HepG2 (cell line): ENCODE measurements around the gene PLXND1. TPM values are rescaled to one million over a fixed set of nuclear protein-coding genes. Genes with fewer than 3 reads are reported as not detected.

Experiments
- ATAC-seq: fragments of 200-7000 bp; cut with Tn5 transposase; 3 replicates; pipeline ENCODE4 v1.9.1; 2020; ENCODE audit warnings: mild to moderate bottlenecking, moderate library complexity
- BruUV-seq: library from RNA; stranded (reverse); fragments of 400-500 nt; replicated peaks from 2 replicates; lab custom pipeline; 2021; lab: Mats Ljungman, UMichigan
- CTCF ChIA-PET: fragments of 300-600 bp; formaldehyde crosslinking; extraction: SDS; loops from one replicate; lab custom pipeline; 2021; ENCODE audit warnings: low total read pairs, inconsistent platforms, low intra/inter-chr PET ratio; lab: Yijun Ruan, JAX
- POLR2A ChIA-PET: fragments of 350-600 bp; sonication (Branson Sonifier 250); formaldehyde crosslinking; loops from one replicate; lab custom pipeline; 2020; ENCODE audit warnings: antibody characterized with exemption, inconsistent platforms; lab: Yijun Ruan, JAX
- DNase-seq: peaks from one replicate; pipeline ENCODE4 v3.0.0-alpha.2; 2015; ENCODE audit warnings: low spot score
- FAIRE-seq: peaks from 3 replicates; lab custom pipeline; 2011; peaks lifted over from hg19 to GRCh38; lab: Jason Lieb, UNC
- H2AFZ ChIP-seq: one replicate; pipeline ENCODE4 v1.6.1; 2011; ENCODE audit warnings: low read length, inconsistent platforms
- H3K27ac ChIP-seq: fragments of 300-600 bp; 3 replicates; pipeline ENCODE4 v1.8.0; 2011; ENCODE audit warnings: mixed run types, mild to moderate bottlenecking, mixed read lengths, low read length, inconsistent platforms; ENCODE audit not compliant: insufficient read depth; ENCODE audit errors: extremely low read length
- H3K27me3 ChIP-seq, 2 experiments: fragments of 200-600 bp in 1 of 2; 2 replicates in 1 of 2; 3 replicates in 1 of 2; pipeline versions ENCODE4 v1.6.0 to v1.8.0; 2011; ENCODE audit warnings: low read length in 2 of 2, mild to moderate bottlenecking in 2 of 2, moderate library complexity in 2 of 2, inconsistent platforms in 1 of 2; ENCODE audit not compliant: insufficient read depth in 2 of 2, control insufficient read depth in 1 of 2
- H3K36me3 ChIP-seq, 2 experiments: fragments of 200-600 bp in 1 of 2; replicated peaks in 1 of 2; 2 replicates in 1 of 2; 3 replicates in 1 of 2; pipeline versions ENCODE4 v1.5.1 to v1.8.0; 2011; ENCODE audit warnings: low read length in 2 of 2, inconsistent platforms in 1 of 2; ENCODE audit not compliant: insufficient read depth in 2 of 2, control insufficient read depth in 1 of 2
- H3K4me1 ChIP-seq: 2 replicates; pipeline ENCODE4 v1.5.1; 2012; ENCODE audit warnings: low read length, inconsistent platforms; ENCODE audit not compliant: insufficient read depth
- H3K4me2 ChIP-seq: 2 replicates; pipeline ENCODE4 v1.6.0; 2011; ENCODE audit warnings: low read depth, low read length, inconsistent platforms
- H3K4me3 ChIP-seq, 3 experiments: fragments of 200-600 bp in 1 of 3; sonication (generic), shearing (Covaris generic) in 1 of 3; replicated peaks in 1 of 3; 2 replicates each; pipeline ENCODE4 v1.5.1; 2011 to 2016; ENCODE audit warnings: low read length in 3 of 3, inconsistent platforms in 2 of 3, low read depth in 2 of 3, mild to moderate bottlenecking in 2 of 3, control low read depth in 1 of 3, mixed read lengths in 1 of 3; ENCODE audit not compliant: insufficient read depth in 1 of 3
- H3K79me2 ChIP-seq: one replicate; pipeline ENCODE4 v1.6.1; 2011; ENCODE audit warnings: low read length, inconsistent platforms; ENCODE audit not compliant: insufficient read depth
- H3K9ac ChIP-seq: 2 replicates; pipeline ENCODE4 v1.6.0; 2011; ENCODE audit warnings: mild to moderate bottlenecking, low read depth, low read length, inconsistent platforms; ENCODE audit not compliant: insufficient read depth
- H3K9me3 ChIP-seq: 2 replicates; pipeline ENCODE4 v1.5.1; 2012; ENCODE audit warnings: mild to moderate bottlenecking, low read length
- H4K20me1 ChIP-seq: 2 replicates; pipeline ENCODE4 v1.6.0; 2011; ENCODE audit warnings: inconsistent platforms, mild to moderate bottlenecking, low read length, moderate library complexity; ENCODE audit not compliant: insufficient read depth
- FOXO1 ChIP-seq: sonication (generic); formaldehyde crosslinking; IDR thresholded peaks from 2 replicates; pipeline ENCODE4 v1.4.0; 2020; ENCODE audit warnings: missing genetic modification reagents
- JUND ChIP-seq: sonication (generic); formaldehyde crosslinking; IDR thresholded peaks from 2 replicates; pipeline ENCODE4 v1.8.0; 2022; ENCODE audit warnings: mild to moderate bottlenecking, missing genetic modification reagents
- MXI1 ChIP-seq: IDR thresholded peaks from 3 replicates; pipeline ENCODE4 v1.6.1; 2012; ENCODE audit warnings: low read depth, low read length, inconsistent platforms, borderline replicate concordance
- RXRB ChIP-seq: IDR thresholded peaks from 2 replicates; pipeline ENCODE4 v1.6.1; 2016; ENCODE audit warnings: borderline replicate concordance, missing genetic modification reagents, missing compliant biosample characterization
- ZSCAN12 ChIP-seq: sonication (generic); formaldehyde crosslinking; IDR thresholded peaks from 2 replicates; pipeline ENCODE4 v1.9.0; 2021; ENCODE audit warnings: mild to moderate bottlenecking, missing genetic modification reagents
- ZSCAN20 ChIP-seq: sonication (generic); formaldehyde crosslinking; IDR thresholded peaks from 2 replicates; pipeline ENCODE4 v1.4.0; 2020; ENCODE audit warnings: missing genetic modification reagents, mild to moderate bottlenecking, borderline replicate concordance
- WGBS: methylation state at CpG from one replicate; pipeline ENCODE4 v1.1.6; 2017; ENCODE audit warnings: low lambda C conversion rate; 5-methylcytosine and 5-hydroxymethylcytosine counted together
- in situ Hi-C: cut with HindIII; loops from 2 replicates; pipeline ENCODE4 v1.10.0; 2017; ENCODE audit warnings: low pct_unique_long_range_greater_than_20kb; ENCODE audit not compliant: extremely low pct_ligation_motif_present
- intact Hi-C: fragments of 100-400 bp; cut with micrococcal nuclease; formaldehyde crosslinking; loops from one replicate; pipeline ENCODE4 v1.10.0; 2022; ENCODE audit not compliant: unreplicated experiment
- polyA plus RNA-seq, 8 experiments: library from polyadenylated mRNA; depleted of rRNA in 3 of 8; stranded (reverse) in 7 of 8; unstranded in 1 of 8; fragments of >200 nt; fragmentation: Illumina TruSeq in 4 of 8; extraction: Trizol in 4 of 8; gene quantifications; 2 replicates each; pipeline versions ENCODE4 v1.2.1 to v1.2.3, GENCODE V29; 2011 to 2016; ENCODE audit warnings: low read depth in 4 of 8, missing spikeins in 1 of 8, mixed read lengths in 1 of 8; ENCODE audit not compliant: insufficient read depth in 1 of 8
- total RNA-seq, 5 experiments: library from RNA; depleted of rRNA; stranded (reverse); fragments of >200 nt; fragmentation: Illumina TruSeq; extraction: Trizol; gene quantifications; 2 replicates each; pipeline ENCODE4 v1.2.3, GENCODE V29; 2016; ENCODE audit warnings: low read depth in 1 of 5
- TF ChIP-seq, protein P1 (sequence below): sonication (generic); formaldehyde crosslinking; IDR thresholded peaks from 2 replicates; pipeline ENCODE4 v1.5.1; 2020; ENCODE audit warnings: missing genetic modification reagents, mild to moderate bottlenecking, borderline replicate concordance
- TF ChIP-seq, protein P2 (sequence below): sonication (generic); formaldehyde crosslinking; IDR thresholded peaks from 2 replicates; pipeline ENCODE4 v1.4.0; 2020; ENCODE audit warnings: missing genetic modification reagents, borderline replicate concordance
- TF ChIP-seq, protein P3 (sequence below): sonication (generic); formaldehyde crosslinking; conservative IDR thresholded peaks from 2 replicates; pipeline ENCODE4 v1.4.0; 2020; ENCODE audit warnings: mild to moderate bottlenecking, missing genetic modification reagents, moderate library complexity
- TF ChIP-seq, protein P4 (sequence below): sonication (generic); formaldehyde crosslinking; IDR thresholded peaks from 2 replicates; pipeline ENCODE4 v1.5.0; 2020; ENCODE audit warnings: mild to moderate bottlenecking, low read depth, missing genetic modification reagents, borderline replicate concordance

The PLXND1 gene
- total and polyA plus RNA-seq, 2 of the 13 experiments (the other 11 are each of a cell fraction or from before 2014, with no cell fraction given): 15.9 to 42.0 TPM

DNA sequence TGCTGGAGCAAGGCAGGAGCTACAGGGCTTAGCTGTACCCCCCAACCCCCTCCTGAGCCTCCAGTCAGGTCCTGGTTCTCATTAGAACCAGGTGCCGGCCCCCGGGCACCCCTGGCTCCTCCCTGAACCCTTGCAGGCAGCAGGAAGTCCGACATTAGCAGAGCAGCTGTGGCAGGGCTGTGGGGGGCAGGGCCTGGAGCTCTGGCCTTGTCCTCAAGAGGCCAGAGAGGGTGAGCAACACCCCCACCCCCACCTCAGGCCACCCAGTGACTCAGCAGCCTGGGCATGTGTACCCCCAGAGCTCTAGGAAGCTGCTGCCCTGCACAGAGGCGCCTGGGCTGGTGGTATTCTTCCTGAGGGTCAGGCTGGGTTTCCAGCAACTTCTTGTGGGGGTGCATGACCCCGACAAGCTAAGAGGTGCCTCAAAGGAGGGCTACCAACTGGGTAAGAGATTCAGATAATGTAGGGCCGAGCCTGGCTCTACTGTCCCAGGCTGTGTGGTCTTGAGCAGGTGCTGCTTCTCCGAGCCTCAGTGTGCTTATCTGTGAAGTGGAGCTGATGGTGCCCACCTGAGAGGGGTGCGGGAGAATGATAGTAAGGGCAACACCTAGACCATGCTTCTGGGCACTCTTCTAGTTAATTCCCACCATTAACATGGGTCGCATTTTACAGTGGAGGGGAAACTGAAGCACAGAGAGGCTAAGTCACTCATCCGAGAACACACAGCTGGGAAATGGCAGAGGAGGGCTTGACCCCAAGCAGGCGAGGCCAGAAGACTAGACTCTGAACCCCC, 47.5 kb downstream of the PLXND1 start:
- WGBS: 96% methylated on average over 7 of the region's 11 CpGs
- H2AFZ ChIP-seq: no peak overlapping the region
- peak; percentile 70 for ATAC-seq
- no peaks in the 10 kb centered on the region for H3K9me3 ChIP-seq
- peaks cover 9 to 17% of the 10 kb centered on the region in 2 experiments; a peak in 4 of 5 replicates for H3K36me3 ChIP-seq
- BruUV-seq: no TSS peak
- FAIRE-seq: no peak
- peak overlapping the region; percentile 69 for H3K27ac ChIP-seq
- DNase-seq: peak; percentile 74
- ChIA-PET CTCF (no interaction called here), POLR2A (interaction anchor here (0.9 to 2.2 kb wide), 6 partner anchors 18 to 67 kb away, joined by 3 to 12 read pairs (median 8); no protein-coding TSS in a partner anchor)
- H3K79me2 ChIP-seq: no peaks in the 10 kb centered on the region
- no peaks in the 10 kb centered on the region; a peak in 1 of 5 replicates for H3K27me3 ChIP-seq
- no peak overlapping the region; a peak in 1 of 6 replicates for H3K4me3 ChIP-seq
- H3K4me2 ChIP-seq: no peak overlapping the region
- H3K9ac ChIP-seq: peak overlapping the region; percentile 24; the same call in 1 of the 2 replicates
- H3K4me1 ChIP-seq: peaks cover 34% of the 10 kb centered on the region
- no peaks in the 10 kb centered on the region for H4K20me1 ChIP-seq
- in situ Hi-C loops (no loop called here), intact Hi-C loops (loop anchor here (10.0 kb wide), 1 partner anchor 64 kb away; no protein-coding TSS in a partner anchor)
- TF ChIP-seq RXRB (CRISPR knock-in tag): peak; percentile 93
- no peak for TF ChIP-seq ZSCAN12 (CRISPR knock-in tag)
- TF ChIP-seq, protein P1, sequence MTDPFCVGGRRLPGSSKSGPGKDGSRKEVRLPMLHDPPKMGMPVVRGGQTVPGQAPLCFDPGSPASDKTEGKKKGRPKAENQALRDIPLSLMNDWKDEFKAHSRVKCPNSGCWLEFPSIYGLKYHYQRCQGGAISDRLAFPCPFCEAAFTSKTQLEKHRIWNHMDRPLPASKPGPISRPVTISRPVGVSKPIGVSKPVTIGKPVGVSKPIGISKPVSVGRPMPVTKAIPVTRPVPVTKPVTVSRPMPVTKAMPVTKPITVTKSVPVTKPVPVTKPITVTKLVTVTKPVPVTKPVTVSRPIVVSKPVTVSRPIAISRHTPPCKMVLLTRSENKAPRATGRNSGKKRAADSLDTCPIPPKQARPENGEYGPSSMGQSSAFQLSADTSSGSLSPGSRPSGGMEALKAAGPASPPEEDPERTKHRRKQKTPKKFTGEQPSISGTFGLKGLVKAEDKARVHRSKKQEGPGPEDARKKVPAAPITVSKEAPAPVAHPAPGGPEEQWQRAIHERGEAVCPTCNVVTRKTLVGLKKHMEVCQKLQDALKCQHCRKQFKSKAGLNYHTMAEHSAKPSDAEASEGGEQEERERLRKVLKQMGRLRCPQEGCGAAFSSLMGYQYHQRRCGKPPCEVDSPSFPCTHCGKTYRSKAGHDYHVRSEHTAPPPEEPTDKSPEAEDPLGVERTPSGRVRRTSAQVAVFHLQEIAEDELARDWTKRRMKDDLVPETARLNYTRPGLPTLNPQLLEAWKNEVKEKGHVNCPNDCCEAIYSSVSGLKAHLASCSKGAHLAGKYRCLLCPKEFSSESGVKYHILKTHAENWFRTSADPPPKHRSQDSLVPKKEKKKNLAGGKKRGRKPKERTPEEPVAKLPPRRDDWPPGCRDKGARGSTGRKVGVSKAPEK: no peak
- no peak for TF ChIP-seq ZSCAN20 (CRISPR knock-in tag)
- peak; percentile 21; the same call in 1 of the 2 replicates for TF ChIP-seq FOXO1 (CRISPR knock-in tag)
- TF ChIP-seq, protein P2, sequence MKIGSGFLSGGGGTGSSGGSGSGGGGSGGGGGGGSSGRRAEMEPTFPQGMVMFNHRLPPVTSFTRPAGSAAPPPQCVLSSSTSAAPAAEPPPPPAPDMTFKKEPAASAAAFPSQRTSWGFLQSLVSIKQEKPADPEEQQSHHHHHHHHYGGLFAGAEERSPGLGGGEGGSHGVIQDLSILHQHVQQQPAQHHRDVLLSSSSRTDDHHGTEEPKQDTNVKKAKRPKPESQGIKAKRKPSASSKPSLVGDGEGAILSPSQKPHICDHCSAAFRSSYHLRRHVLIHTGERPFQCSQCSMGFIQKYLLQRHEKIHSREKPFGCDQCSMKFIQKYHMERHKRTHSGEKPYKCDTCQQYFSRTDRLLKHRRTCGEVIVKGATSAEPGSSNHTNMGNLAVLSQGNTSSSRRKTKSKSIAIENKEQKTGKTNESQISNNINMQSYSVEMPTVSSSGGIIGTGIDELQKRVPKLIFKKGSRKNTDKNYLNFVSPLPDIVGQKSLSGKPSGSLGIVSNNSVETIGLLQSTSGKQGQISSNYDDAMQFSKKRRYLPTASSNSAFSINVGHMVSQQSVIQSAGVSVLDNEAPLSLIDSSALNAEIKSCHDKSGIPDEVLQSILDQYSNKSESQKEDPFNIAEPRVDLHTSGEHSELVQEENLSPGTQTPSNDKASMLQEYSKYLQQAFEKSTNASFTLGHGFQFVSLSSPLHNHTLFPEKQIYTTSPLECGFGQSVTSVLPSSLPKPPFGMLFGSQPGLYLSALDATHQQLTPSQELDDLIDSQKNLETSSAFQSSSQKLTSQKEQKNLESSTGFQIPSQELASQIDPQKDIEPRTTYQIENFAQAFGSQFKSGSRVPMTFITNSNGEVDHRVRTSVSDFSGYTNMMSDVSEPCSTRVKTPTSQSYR: peak; percentile 94
- TF ChIP-seq, protein P3, sequence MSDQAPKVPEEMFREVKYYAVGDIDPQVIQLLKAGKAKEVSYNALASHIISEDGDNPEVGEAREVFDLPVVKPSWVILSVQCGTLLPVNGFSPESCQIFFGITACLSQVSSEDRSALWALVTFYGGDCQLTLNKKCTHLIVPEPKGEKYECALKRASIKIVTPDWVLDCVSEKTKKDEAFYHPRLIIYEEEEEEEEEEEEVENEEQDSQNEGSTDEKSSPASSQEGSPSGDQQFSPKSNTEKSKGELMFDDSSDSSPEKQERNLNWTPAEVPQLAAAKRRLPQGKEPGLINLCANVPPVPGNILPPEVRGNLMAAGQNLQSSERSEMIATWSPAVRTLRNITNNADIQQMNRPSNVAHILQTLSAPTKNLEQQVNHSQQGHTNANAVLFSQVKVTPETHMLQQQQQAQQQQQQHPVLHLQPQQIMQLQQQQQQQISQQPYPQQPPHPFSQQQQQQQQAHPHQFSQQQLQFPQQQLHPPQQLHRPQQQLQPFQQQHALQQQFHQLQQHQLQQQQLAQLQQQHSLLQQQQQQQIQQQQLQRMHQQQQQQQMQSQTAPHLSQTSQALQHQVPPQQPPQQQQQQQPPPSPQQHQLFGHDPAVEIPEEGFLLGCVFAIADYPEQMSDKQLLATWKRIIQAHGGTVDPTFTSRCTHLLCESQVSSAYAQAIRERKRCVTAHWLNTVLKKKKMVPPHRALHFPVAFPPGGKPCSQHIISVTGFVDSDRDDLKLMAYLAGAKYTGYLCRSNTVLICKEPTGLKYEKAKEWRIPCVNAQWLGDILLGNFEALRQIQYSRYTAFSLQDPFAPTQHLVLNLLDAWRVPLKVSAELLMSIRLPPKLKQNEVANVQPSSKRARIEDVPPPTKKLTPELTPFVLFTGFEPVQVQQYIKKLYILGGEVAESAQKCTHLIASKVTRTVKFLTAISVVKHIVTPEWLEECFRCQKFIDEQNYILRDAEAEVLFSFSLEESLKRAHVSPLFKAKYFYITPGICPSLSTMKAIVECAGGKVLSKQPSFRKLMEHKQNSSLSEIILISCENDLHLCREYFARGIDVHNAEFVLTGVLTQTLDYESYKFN (CRISPR knock-in tag): peak; percentile 78
- peak; percentile 47; the same call in 1 of the 2 replicates for TF ChIP-seq JUND (CRISPR knock-in tag)
- TF ChIP-seq, protein P4, sequence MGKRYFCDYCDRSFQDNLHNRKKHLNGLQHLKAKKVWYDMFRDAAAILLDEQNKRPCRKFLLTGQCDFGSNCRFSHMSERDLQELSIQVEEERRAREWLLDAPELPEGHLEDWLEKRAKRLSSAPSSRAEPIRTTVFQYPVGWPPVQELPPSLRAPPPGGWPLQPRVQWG: no peak
- TF ChIP-seq MXI1: peak; percentile 35; the same call in 1 of the 3 replicates
